ENCODE measurements around the gene HTD2.
"Not testable (repeated sequence)": the region's sequence is repeated elsewhere in the genome, so short reads cannot be mapped to it uniquely, and the experiment has no call there.

HTD2 gene

DNA sequence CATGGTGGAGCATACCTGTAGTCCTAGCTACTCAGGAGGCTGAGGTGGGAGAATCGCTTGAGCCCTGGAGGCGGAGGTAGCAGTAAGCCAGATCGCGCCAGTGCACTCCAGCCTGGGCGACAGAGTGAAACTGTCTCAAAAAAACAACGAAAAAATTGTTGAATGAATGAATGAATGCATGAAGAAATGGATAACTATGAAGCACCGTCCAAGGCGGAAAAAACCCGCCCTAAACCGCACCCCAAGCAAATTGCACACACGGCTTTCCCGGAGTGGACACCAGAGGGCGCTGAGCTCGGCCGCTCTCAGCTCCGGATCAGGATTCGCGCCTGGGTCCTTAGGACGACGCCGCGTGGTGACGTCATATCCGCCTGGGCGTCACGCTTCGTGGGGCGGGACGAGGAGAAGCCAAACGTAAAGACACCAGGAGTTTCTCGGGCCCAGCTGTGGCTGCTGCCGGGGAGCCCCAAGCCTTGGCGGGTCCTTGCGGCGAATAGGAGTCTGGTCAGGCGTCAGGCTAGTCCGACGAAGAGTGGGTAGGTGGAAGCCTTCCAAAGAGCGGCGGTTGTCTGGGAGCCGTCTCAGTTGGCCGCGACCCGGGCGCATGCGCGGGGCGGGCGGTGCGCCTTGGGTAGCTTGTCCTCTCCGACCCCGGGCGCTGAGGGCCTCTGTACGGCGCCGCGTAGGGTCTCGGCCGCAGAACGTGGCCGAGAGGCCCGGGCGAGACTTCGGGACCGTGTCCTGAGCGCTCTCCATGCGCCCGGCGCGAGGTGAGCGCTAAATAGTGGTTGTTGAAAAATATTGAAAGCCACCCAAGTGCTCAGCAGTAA is at the start of gene HTD2, which contains the start of gene RPP14:
Gene HTD2, plus strand, starts transcription at position 639 of the 830 bp plus-strand sequence. CDS start 11,094 bp downstream, outside the sequence.
Gene RPP14, plus strand, starts transcription at position 364 of the 830 bp plus-strand sequence. CDS start 4,085 bp downstream, outside the sequence.
- peak; percentile 98 for DNase-seq (ENCODE audit: low read depth)

GRCh38 chr3:58258392-58259055 is 47.8 kb upstream of the HTD2 start:
- DNase-seq (ENCODE audit: low read depth), result no peak

- DNase-seq (ENCODE audit: low read depth), result peak; percentile 91
Measured at GRCh38 chr3:58260261-58260731, 46.0 kb upstream of the HTD2 start.

DNA sequence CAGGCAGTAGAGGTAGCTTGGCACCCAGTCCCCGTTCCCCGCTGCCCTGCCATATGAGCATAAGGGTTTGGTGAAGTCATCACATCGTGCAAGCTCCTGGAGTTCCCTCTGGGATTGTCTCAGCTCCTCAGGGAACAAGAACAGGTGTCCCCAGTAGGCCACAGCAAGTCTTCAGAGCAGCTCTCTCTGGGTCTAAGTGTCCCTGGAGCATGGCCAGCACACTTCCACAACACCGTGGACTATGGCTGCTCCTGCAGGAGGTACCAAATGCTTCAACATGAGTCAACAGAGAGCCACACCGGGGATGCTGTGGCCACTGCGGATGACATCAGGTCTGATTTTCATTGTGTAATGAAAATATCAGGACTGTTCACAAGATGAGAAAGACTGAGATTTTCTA is 45.6 kb upstream of the HTD2 start:
- peak; percentile 80 for DNase-seq (ENCODE audit: low read depth)

DNA sequence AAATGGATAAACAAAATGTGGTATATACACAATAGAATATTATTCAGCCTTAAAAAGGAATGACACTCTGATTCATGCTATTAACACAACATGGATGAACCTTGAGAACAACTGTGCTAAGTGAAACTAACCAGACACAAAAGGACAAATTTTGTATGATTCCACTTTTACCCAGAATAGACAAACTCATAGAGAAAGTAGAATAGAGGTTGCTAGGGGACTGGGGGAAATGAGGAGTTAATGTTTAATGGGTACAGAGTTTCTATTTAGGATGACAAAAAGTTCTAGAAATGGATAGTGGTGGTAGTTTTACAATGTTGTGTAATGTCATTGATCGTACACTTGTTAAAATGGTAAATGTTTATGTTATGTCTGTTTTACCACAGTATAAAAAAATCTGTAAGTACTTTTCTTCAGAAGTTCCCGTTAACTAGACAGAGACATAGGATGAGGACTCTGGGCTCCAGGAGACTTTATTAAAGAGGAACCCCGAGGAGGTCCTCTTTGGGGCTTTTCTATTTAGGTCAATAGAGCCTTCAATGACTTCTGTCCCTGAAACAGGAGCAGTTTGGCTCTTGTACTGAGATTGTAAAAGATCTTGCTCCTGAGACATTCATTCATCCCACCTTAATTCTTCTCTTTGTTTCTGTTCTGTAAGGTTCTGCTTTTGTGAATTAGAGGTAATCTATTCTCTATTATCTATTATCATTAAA is 44.2 kb upstream of the HTD2 start:
- no peak for DNase-seq (ENCODE audit: low read depth)

DNA sequence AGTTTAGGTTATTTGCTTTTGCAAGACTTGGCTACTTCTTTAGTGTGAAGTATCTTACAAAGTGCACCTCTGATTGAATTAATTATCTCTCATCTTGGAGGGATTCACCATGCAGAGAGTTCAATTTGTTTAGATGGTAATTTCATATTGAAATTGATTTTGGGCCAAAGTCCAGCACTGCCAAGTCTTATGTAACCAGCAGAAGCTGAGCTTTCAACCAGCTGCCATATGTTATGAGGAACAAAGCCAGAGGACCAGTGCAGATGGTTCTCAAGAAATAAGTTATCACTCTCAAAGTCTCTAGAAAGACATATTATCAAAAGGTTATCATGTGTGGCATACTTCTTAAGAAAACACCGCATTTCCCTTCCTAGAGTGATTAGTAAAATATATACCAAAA is 39.7 kb upstream of the HTD2 start:
- DNase-seq (ENCODE audit: low read depth), result no peak

DNA sequence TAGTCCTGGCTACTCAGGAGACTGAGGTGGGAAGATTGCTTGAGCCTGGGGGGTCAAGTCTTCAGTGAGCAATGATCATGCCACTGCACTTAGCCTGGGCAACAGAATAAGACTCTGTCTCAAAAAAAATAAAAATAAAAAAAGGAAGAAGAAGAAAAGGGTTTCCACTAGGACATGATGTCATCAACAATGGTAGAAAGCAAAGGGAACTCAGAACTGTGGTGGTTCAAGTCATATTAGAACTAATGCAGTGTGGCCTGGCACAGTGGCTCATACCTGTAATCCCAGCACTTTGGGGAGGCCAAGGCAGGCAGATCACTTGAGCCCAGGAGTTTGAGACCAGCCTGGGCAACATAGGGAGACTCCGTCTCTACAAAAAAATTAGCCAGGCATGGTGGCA is 38.8 kb upstream of the HTD2 start:
- DNase-seq (ENCODE audit: low read depth), result not testable (repeated sequence)

- DNase-seq (ENCODE audit: low read depth), result no peak
Measured at GRCh38 chr3:58269356-58269755, 37.0 kb upstream of the HTD2 start.

DNA sequence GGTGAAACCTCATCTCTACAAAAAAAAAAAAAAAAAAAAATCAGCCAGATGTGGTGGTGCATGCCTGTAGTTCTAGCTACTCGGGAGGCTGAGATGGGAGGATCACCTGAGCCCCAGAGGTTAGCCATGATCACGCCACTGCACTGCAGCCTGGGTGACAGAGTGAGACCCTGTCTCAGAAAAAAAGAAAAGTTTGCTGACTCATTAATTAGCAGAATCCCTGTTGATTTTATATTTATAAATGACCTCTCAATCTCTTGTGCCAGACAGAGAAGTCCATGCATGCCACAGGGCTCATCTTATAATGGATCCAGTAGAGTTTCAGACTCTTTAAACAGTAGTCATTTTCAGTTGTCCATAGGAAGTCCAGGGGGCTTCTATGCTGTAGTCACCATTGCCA is 35.8 kb upstream of the HTD2 start:
- DNase-seq (ENCODE audit: low read depth), result no peak

DNA sequence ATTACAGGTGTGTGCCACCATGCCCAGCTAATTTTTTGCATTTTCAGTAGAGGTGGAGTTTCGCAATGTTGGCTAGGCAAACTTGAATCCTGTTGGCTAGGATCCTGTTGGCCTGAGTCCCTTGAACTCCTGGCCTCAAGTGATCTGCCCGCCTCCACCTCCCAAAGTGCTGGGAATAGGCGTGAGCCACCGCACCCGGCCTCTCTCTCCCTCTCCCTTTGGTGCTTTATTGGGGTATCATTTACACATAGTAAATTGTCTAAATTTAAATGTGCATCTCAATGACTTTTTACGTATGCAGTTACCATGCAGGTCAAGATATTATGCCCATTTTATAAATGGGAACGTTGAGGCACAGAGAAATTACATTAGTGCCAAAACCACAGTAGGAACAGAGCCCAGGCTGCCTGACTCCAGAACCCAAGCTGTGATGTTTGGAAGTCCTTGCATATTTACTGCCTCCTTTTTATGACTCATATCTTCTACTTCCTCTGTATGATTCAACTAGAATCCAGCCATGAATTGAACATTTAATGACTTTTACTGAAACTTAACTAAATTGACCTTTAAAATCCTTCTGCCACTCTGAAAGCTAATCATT is 34.3 kb upstream of the HTD2 start:
- DNase-seq (ENCODE audit: low read depth), result peak; percentile 91

DNA sequence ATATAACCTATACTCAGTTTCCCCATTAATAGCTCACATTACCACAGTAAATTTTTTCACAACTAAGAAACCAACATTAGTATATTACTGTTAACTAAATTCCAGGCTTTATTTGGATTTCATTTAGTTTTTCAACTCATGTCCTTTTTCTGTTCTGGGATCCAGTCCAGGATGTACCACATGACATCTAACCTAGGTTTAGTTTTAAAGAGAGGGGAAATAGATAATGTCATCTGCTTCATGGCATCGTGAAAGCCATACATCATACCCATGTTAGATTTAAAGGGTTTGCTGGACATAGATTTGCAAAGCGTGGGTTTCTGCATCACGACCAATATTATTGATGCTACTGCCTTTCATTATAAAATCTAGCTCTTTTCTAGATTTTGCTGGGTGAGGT is 33.4 kb upstream of the HTD2 start:
- no peak for DNase-seq (ENCODE audit: low read depth)

- DNase-seq (ENCODE audit: low read depth), result not testable (repeated sequence)
Measured at GRCh38 chr3:58273362-58273761, 33.0 kb upstream of the HTD2 start.

- DNase-seq (ENCODE audit: low read depth), result peak; percentile 10
Measured at GRCh38 chr3:58274027-58274614, 32.2 kb upstream of the HTD2 start.

DNA sequence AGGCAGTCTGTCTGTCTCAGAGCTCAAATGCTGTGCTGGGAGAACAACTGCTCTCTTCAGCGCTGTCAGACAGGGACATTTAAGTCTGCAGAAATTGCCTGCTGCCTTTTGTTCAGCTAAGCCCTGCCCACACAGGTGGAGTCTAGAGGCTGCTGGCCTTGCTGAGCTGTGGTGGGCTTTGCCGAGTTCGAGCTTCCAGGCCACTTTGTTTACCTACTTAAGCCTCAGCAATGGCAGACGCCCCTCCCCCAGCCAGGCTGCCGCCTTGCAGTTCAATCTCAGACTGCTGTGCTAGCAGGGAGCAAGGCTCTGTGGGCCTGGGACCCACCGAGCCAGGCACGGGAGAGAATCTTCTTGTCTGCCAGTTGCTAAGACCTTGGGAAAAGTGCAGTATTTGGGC is 25.3 kb upstream of the HTD2 start:
- no peak for DNase-seq (ENCODE audit: low read depth)

GRCh38 chr3:58285334-58285733 is 21.0 kb upstream of the HTD2 start:
- DNase-seq (ENCODE audit: low read depth), result no peak

DNA sequence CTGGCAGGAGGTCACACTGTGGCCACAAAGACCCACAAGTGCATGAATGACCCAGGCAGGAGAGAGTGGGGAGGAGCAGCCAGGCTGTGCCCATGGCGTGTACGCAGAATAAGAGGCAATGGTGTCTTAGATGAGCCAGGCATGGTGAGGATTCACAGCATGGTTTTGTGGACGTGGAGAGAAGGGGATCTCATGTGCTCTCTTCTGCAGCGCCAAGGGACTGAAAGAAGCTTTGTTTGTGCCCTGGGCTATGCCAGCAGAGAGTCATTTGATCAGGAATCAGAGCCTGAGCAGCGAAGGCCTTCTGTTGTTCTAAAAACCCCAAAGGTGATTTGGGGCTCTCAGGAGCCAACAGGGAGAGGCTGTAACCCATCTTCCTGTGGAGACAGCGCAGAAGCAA is 19.0 kb upstream of the HTD2 start:
- DNase-seq (ENCODE audit: low read depth), result no peak

- no peak for DNase-seq (ENCODE audit: low read depth)
Measured at GRCh38 chr3:58288011-58288728, 18.1 kb upstream of the HTD2 start.

DNA sequence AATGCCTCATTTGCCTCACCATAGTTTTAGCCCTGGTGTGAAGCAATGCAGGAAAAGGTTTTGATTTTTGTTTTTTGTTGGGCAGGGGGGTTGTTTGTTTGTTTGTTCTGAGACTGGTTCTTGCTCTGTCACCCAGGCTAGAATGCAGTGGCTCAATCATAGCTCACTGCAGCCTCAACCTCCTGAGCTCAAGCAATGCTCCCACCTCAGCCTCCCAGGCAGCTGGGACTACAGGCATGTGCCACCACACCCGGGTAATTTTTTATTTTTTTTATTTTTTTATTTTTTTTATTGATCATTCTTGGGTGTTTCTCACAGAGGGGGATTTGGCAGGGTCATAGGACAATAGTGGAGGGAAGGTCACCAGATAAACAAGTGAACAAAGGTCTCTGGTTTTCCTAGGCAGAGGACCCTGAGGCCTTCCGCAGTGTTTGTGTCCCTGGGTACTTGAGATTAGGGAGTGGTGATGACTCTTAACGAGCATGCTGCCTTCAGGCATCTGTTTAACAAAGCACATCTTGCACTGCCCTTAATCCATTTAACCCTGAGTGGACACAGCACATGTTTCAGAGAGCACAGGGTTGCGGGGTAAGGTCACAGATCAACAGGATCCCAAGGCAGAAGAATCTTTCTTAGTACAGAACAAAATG is 17.2 kb upstream of the HTD2 start:
- DNase-seq (ENCODE audit: low read depth), result not testable (repeated sequence)

DNA sequence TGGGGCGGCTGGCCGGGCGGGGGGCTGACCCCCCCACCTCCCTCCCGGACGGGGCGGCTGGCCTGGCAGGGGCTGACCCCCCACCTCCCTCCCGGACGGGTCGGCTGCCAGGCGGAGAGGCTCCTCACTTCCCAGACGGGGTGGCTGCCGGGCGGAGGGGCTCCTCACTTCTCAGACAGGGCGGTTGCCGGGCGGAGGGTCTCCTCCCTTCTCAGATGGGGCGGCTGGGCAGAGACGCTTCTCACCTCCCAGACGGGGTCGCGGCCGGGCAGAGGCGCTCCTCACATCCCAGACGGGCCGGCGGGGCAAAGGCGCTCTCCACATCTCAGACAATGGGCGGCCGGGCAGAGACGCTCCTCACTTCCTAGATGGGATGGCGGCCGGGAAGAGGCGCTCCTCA is 15.9 kb upstream of the HTD2 start:
- DNase-seq (ENCODE audit: low read depth), result not testable (repeated sequence)

- no peak for DNase-seq (ENCODE audit: low read depth)
Measured at GRCh38 chr3:58291671-58292338, 14.5 kb upstream of the HTD2 start.

Data from ELR (cell line).